Gastroesophageal sphincter (tissue), 4 donors: Measurements from ENCODE around the gene SDK2. TPM values are rescaled to one million over a fixed set of nuclear protein-coding genes. Genes with fewer than 3 reads are reported as not detected.

Source experiments
- ATAC-seq: fragments of 150-250 bp; one replicate; pipeline ENCODE4 v1.9.1; 2016; ENCODE audit warnings: mild to moderate bottlenecking, moderate library complexity
- H3K27ac ChIP-seq, 4 donors: fragments of 200-600 bp; sonication (generic) in 3 of 4; 1 replicate in 3 of 4; 2 replicates in 1 of 4; pipeline ENCODE4 v1.5.1; 2016 to 2019
- H3K27me3 ChIP-seq: fragments of 200-600 bp; sonication (generic); one replicate; pipeline ENCODE4 v1.5.1; 2019
- H3K36me3 ChIP-seq, 2 donors: fragments of 200-600 bp; sonication (generic); one replicate each; pipeline ENCODE4 v1.5.1; 2019; ENCODE audit warnings: control low read depth in 1 of 2
- H3K4me1 ChIP-seq, 3 donors: fragments of 200-600 bp; sonication (generic); 1 replicate in 2 of 3; 2 replicates in 1 of 3; pipeline ENCODE4 v1.5.1; 2016 to 2019; ENCODE audit warnings: control low read depth in 2 of 3
- H3K4me3 ChIP-seq, 2 donors: fragments of 200-600 bp; sonication (generic); one replicate each; pipeline ENCODE4 v1.5.1; 2019; ENCODE audit warnings: mild to moderate bottlenecking in 1 of 2, moderate library complexity in 1 of 2
- H3K9me3 ChIP-seq, 3 donors: fragments of 200-600 bp; sonication (generic); one replicate each; pipeline ENCODE4 v1.5.1; 2017 to 2019; ENCODE audit warnings: control low read depth in 2 of 3
- CTCF ChIP-seq, 4 experiments: fragments of 200-600 bp in 2 of 4; fragments of 450-650 bp in 2 of 4; sonication (generic) in 1 of 4; IDR thresholded peaks; one replicate each; pipeline ENCODE4 v1.5.1; 2017 to 2019; ENCODE audit warnings: antibody characterized with exemption in 4 of 4, mild to moderate bottlenecking in 2 of 4, moderate library complexity in 2 of 4
- EP300 ChIP-seq: sonication (generic); formaldehyde crosslinking; IDR thresholded peaks from one replicate; pipeline ENCODE4 v1.6.1; 2017; ENCODE audit warnings: antibody characterized with exemption, mild to moderate bottlenecking
- POLR2A ChIP-seq, 2 donors: fragments of 450-650 bp; IDR thresholded peaks; one replicate each; pipeline ENCODE4 v1.6.1; 2017; ENCODE audit warnings: antibody characterized with exemption in 2 of 2, mild to moderate bottlenecking in 2 of 2, moderate library complexity in 1 of 2
- POLR2AphosphoS5 ChIP-seq: sonication (generic); formaldehyde crosslinking; IDR thresholded peaks from one replicate; pipeline ENCODE4 v1.6.1; 2017; ENCODE audit warnings: antibody characterized with exemption
- WGBS, 2 donors: methylation state at CpG; one replicate each; pipeline ENCODE4 v1.1.5; 2018; ENCODE audit warnings: low coverage in 1 of 2; 5-methylcytosine and 5-hydroxymethylcytosine counted together
- total RNA-seq, 4 donors: library from RNA; depleted of rRNA; stranded (reverse); fragments of >200 nt; gene quantifications; one replicate each; pipeline ENCODE4 v1.1.0, GENCODE V29; 2016

SDK2 gene
- total RNA-seq, 4 donors from 2014 or later = 0.31 to 2.0 (median 0.78) TPM

GRCh38 chr17:73423159-73423715, 221.0 kb downstream of the SDK2 start:
- Histone ChIP-seq H3K9me3 (no peaks in the 10 kb centered on the region), H3K27me3 (peaks cover under 1% of the 10 kb centered on the region), H3K27ac (no peak overlapping the region), H3K4me3 (no peak overlapping the region), H3K4me1 (peaks cover 0 to 10% (median 0%) of the 10 kb centered on the region in 3 donors), H3K36me3 (no peaks in the 10 kb centered on the region)
- ATAC-seq = no peak
- TF ChIP-seq POLR2A (IDR thresholded peaks at IDR 0.05) (no peak), CTCF (IDR thresholded peaks at IDR 0.05) (no peak), POLR2AphosphoS5 (no peak), EP300 (no peak)
- 62 to 96% methylated on average over 3 to 4 of the region's 18 CpGs for WGBS, 2 donors

- WGBS, 2 donors = 100% methylated on average over 2 of the region's 12 CpGs; no CpG with 5 or more reads in 1 of the 2 donors
- no peak for ATAC-seq
- Histone ChIP-seq H3K4me3 (no peak overlapping the region), H3K36me3 (no peaks in the 10 kb centered on the region), H3K9me3 (no peaks in the 10 kb centered on the region), H3K4me1 (peaks cover 0 to 10% (median 0%) of the 10 kb centered on the region in 3 donors), H3K27me3 (no peaks in the 10 kb centered on the region), H3K27ac (no peak overlapping the region)
- TF ChIP-seq POLR2AphosphoS5 (no peak), POLR2A (IDR thresholded peaks at IDR 0.05) (no peak), EP300 (no peak), CTCF (IDR thresholded peaks at IDR 0.05) (no peak)
These were observed 222.1 kb downstream of the SDK2 start for GRCh38 chr17:73422121-73422520.

GRCh38 chr17:73420897-73421296, 223.3 kb downstream of the SDK2 start:
- H3K9me3 ChIP-seq = no peaks in the 10 kb centered on the region
- 80 to 93% methylated on average over 2 to 6 of the region's 9 CpGs for WGBS, 2 donors
- ATAC-seq = no peak
- H3K27me3 ChIP-seq = no peaks in the 10 kb centered on the region
- H3K4me3 ChIP-seq = no peak overlapping the region
- no peaks in the 10 kb centered on the region for H3K36me3 ChIP-seq
- TF ChIP-seq POLR2A (IDR thresholded peaks at IDR 0.05) (no peak), CTCF (IDR thresholded peaks at IDR 0.05) (no peak), EP300 (no peak), POLR2AphosphoS5 (no peak)
- H3K4me1 ChIP-seq = peaks cover 0 to 10% (median 0%) of the 10 kb centered on the region in 3 donors
- H3K27ac ChIP-seq = no peak overlapping the region

GRCh38 chr17:73419881-73420280, 224.4 kb downstream of the SDK2 start:
- TF ChIP-seq EP300 (no peak), CTCF (IDR thresholded peaks at IDR 0.05) (no peak), POLR2A (IDR thresholded peaks at IDR 0.05) (no peak), POLR2AphosphoS5 (no peak)
- Histone ChIP-seq H3K27ac (peak overlapping the region in 1 of 4 donors; percentile 37), H3K4me1 (peaks cover 0 to 10% (median 0%) of the 10 kb centered on the region in 3 donors), H3K4me3 (no peak overlapping the region), H3K36me3 (no peaks in the 10 kb centered on the region), H3K9me3 (no peaks in the 10 kb centered on the region), H3K27me3 (no peaks in the 10 kb centered on the region)
- WGBS, 2 donors = 21 to 48% methylated on average over 3 to 9 of the region's 9 CpGs
- peak; percentile 88 for ATAC-seq

- no peak overlapping the region for H3K27ac ChIP-seq
- ATAC-seq = no peak
- peaks cover 0 to 10% (median 0%) of the 10 kb centered on the region in 3 donors for H3K4me1 ChIP-seq
- no peak overlapping the region for H3K4me3 ChIP-seq
- TF ChIP-seq CTCF (IDR thresholded peaks at IDR 0.05) (no peak), POLR2AphosphoS5 (no peak), EP300 (no peak), POLR2A (IDR thresholded peaks at IDR 0.05) (no peak)
- WGBS, 2 donors = 81 to 89% methylated on average over 1 to 3 of the region's 10 CpGs
- H3K9me3 ChIP-seq = no peaks in the 10 kb centered on the region
- no peaks in the 10 kb centered on the region for H3K36me3 ChIP-seq
- H3K27me3 ChIP-seq = no peaks in the 10 kb centered on the region
These were observed 225.2 kb downstream of the SDK2 start for GRCh38 chr17:73419051-73419450.
